MM.1S (cell line): ENCODE data around the gene ATXN2L.

Source experiments
- CTCF ChIP-seq: fragments of 300-600 bp; sonication (generic); IDR thresholded peaks from 2 replicates; pipeline ENCODE4 v1.5.1; 2016; ENCODE audit warnings: antibody characterized with exemption, low read length, mixed read lengths
- EZH2 ChIP-seq: fragments of 300-600 bp; sonication (generic); optimal IDR thresholded peaks from 2 replicates; pipeline ENCODE3; 2017; ENCODE audit warnings: low read depth, mild to moderate bottlenecking, antibody characterized with exemption, low read length, mixed read lengths

GRCh38 chr16:28863929-28864793 lies 41.4 kb downstream of the ATXN2L start:
- TF ChIP-seq EZH2 (no peak), CTCF (no peak)
